A673 (cell line): ENCODE results near the gene AKAP8.

Experiments
- EZH2 ChIP-seq: fragments of 200-600 bp; sonication (generic); IDR thresholded peaks from 2 replicates; pipeline ENCODE4 v1.6.1; 2017; ENCODE audit warnings: borderline replicate concordance, low read depth, mild to moderate bottlenecking, mixed read lengths, antibody characterized with exemption, low read length; ENCODE audit not compliant: poor library complexity, severe bottlenecking
- TF ChIP-seq, protein P1 (sequence below): fragments of 300-800, 200-600 bp; sonication (generic); conservative IDR thresholded peaks from 2 replicates; pipeline ENCODE4 v1.5.1; 2017; ENCODE audit warnings: low read depth, mild to moderate bottlenecking, antibody characterized with exemption, low read length, moderate library complexity, mixed read lengths

DNA sequence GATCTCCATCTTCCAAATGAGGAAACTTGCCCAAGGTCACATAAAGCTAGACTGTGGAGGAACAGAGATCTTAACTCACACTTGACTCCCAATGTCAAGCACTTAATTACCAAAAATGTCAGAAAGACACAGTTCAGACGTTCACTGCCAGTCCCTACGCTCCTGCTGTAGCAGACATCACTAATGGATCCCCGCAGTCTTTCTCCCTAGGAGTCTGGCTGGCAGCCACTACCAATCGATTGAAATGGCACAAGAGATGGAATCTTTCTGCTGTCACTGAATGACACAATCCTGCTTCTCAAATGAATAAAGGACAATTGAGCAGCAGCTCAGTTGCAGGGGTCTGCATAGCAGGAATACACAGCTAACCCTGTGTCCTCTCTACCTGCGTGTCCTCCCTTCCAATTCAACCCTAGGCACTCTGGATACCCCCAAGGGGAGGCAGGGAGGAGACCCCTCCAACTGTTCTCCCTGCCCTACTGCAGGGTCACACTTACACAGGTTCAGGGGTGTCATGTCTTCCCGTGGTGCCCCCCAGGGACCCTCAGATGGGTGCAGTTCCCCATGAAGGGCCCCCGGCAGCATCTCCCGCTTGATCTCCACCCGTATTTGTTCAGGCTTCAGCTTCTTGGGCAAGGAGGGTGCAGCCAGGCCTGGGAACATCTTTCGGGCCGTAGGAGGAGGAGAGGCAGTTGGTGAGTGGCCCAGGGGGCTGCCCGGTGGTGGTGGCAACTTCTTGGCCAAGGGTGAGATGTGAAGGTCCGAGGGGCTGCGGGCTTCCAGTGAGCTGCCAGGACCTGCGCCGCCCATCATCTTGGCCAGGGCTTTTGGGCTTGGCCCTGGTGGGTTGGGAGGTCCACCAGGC, 47.1 kb upstream of the AKAP8 start:
- TF ChIP-seq, protein P1, sequence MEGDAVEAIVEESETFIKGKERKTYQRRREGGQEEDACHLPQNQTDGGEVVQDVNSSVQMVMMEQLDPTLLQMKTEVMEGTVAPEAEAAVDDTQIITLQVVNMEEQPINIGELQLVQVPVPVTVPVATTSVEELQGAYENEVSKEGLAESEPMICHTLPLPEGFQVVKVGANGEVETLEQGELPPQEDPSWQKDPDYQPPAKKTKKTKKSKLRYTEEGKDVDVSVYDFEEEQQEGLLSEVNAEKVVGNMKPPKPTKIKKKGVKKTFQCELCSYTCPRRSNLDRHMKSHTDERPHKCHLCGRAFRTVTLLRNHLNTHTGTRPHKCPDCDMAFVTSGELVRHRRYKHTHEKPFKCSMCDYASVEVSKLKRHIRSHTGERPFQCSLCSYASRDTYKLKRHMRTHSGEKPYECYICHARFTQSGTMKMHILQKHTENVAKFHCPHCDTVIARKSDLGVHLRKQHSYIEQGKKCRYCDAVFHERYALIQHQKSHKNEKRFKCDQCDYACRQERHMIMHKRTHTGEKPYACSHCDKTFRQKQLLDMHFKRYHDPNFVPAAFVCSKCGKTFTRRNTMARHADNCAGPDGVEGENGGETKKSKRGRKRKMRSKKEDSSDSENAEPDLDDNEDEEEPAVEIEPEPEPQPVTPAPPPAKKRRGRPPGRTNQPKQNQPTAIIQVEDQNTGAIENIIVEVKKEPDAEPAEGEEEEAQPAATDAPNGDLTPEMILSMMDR: no peak
- TF ChIP-seq EZH2: no peak
